ENCODE results near the gene GALNT17. TPM values are rescaled to one million over a fixed set of nuclear protein-coding genes. Genes with fewer than 3 reads are reported as not detected.
"Not testable (repeated sequence)": the region's sequence is repeated elsewhere in the genome, so short reads cannot be mapped to it uniquely, and the experiment has no call there.

The GALNT17 gene
- total RNA-seq, 1 experiment from 2014 or later: not detected

- Histone ChIP-seq H3K27ac (ENCODE audit: low read length) (no peak overlapping the region), H3K36me3 (ENCODE audit: low read depth, low read length) (no peaks in the 10 kb centered on the region), H3K9me3 (ENCODE audit: low read length) (0 out of 2 replicates have a peak, but pooled peaks cover 4% of the 10 kb centered on the region), H4K20me1 (ENCODE audit: low read length) (no peaks in the 10 kb centered on the region), H3F3A (ENCODE audit: low read length, unreplicated experiment) (no peaks in the 10 kb centered on the region), H3K4me2 (ENCODE audit: low read length) (no peak overlapping the region), H3K9ac (ENCODE audit: low read length) (no peak overlapping the region), H3K27me3 (ENCODE audit: low read length) (no peaks in the 10 kb centered on the region), H3K79me2 (ENCODE audit: low read length) (no peaks in the 10 kb centered on the region), H3K4me3 (ENCODE audit: low read length) (no peak overlapping the region), H2AFZ (ENCODE audit: low read length) (no peak overlapping the region), H3K9me2 (replicated peaks; ENCODE audit: low read length) (no peaks in the 10 kb centered on the region), H3K4me1 (ENCODE audit: insufficient read depth, low read length) (no peaks in the 10 kb centered on the region)
- POLR2A ChIA-PET (ENCODE audit: unreplicated experiment): no interaction called here
- no TSS peak for BruUV-seq (replicated peaks)
- CTCF ChIA-PET: no interaction called here
- no peak for DNase-seq
- no peak for ATAC-seq
- TF ChIP-seq, protein P1, sequence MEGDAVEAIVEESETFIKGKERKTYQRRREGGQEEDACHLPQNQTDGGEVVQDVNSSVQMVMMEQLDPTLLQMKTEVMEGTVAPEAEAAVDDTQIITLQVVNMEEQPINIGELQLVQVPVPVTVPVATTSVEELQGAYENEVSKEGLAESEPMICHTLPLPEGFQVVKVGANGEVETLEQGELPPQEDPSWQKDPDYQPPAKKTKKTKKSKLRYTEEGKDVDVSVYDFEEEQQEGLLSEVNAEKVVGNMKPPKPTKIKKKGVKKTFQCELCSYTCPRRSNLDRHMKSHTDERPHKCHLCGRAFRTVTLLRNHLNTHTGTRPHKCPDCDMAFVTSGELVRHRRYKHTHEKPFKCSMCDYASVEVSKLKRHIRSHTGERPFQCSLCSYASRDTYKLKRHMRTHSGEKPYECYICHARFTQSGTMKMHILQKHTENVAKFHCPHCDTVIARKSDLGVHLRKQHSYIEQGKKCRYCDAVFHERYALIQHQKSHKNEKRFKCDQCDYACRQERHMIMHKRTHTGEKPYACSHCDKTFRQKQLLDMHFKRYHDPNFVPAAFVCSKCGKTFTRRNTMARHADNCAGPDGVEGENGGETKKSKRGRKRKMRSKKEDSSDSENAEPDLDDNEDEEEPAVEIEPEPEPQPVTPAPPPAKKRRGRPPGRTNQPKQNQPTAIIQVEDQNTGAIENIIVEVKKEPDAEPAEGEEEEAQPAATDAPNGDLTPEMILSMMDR (conservative IDR thresholded peaks at IDR 0.05; ENCODE audit: low read depth, low read length): no peak
- TF ChIP-seq EZH2 (IDR thresholded peaks at IDR 0.05; ENCODE audit: low read length, unreplicated experiment) (no peak), EZH2phosphoT487 (IDR thresholded peaks at IDR 0.05; ENCODE audit: borderline replicate concordance, low read length) (no peak)
- intact Hi-C loops (cut with micrococcal nuclease): no loop called here
Observed at GRCh38 chr7:71261066-71261465, 129.1 kb downstream of the GALNT17 start.

- BruUV-seq (replicated peaks); ATAC-seq; intact Hi-C loops (cut with micrococcal nuclease): not testable (repeated sequence)
Observed at GRCh38 chr7:71262834-71263233, 130.9 kb downstream of the GALNT17 start.

GRCh38 chr7:71264005-71264404 is 132.1 kb downstream of the GALNT17 start:
- no peak overlapping the region for H3K27ac ChIP-seq (ENCODE audit: low read length)
- H3K9ac ChIP-seq (ENCODE audit: low read length): no peak overlapping the region
- no peaks in the 10 kb centered on the region for H3K27me3 ChIP-seq (ENCODE audit: low read length)
- POLR2A ChIA-PET (ENCODE audit: unreplicated experiment): no interaction called here
- no peak overlapping the region for H3K4me3 ChIP-seq (ENCODE audit: low read length)
- CTCF ChIA-PET: no interaction called here
- ATAC-seq: no peak
- TF ChIP-seq, protein P1 (conservative IDR thresholded peaks at IDR 0.05; ENCODE audit: low read depth, low read length): no peak
- TF ChIP-seq EZH2phosphoT487 (IDR thresholded peaks at IDR 0.05; ENCODE audit: borderline replicate concordance, low read length) (no peak), EZH2 (IDR thresholded peaks at IDR 0.05; ENCODE audit: low read length, unreplicated experiment) (no peak)
- no peaks in the 10 kb centered on the region for H4K20me1 ChIP-seq (ENCODE audit: low read length)
- H3K79me2 ChIP-seq (ENCODE audit: low read length): no peaks in the 10 kb centered on the region
- no peaks in the 10 kb centered on the region for H3K36me3 ChIP-seq (ENCODE audit: low read depth, low read length)
- no peak overlapping the region for H2AFZ ChIP-seq (ENCODE audit: low read length)
- no peaks in the 10 kb centered on the region for H3K9me3 ChIP-seq (ENCODE audit: low read length)
- intact Hi-C loops (cut with micrococcal nuclease): no loop called here
- no peak for DNase-seq
- no TSS peak for BruUV-seq (replicated peaks)
- no peaks in the 10 kb centered on the region for H3K4me1 ChIP-seq (ENCODE audit: insufficient read depth, low read length)
- no peak overlapping the region for H3K4me2 ChIP-seq (ENCODE audit: low read length)
- H3F3A ChIP-seq (ENCODE audit: low read length, unreplicated experiment): no peaks in the 10 kb centered on the region
- no peaks in the 10 kb centered on the region for H3K9me2 ChIP-seq (replicated peaks; ENCODE audit: low read length)

More at GRCh38 chr7:71262834-71263233, 130.9 kb downstream of the GALNT17 start:
- H3K4me2 ChIP-seq (ENCODE audit: low read length); H3K27me3 ChIP-seq (ENCODE audit: low read length); H3K9me3 ChIP-seq (ENCODE audit: low read length); H3K9me2 ChIP-seq (replicated peaks; ENCODE audit: low read length); H3K79me2 ChIP-seq (ENCODE audit: low read length); H2AFZ ChIP-seq (ENCODE audit: low read length); H3K27ac ChIP-seq (ENCODE audit: low read length); DNase-seq; POLR2A ChIA-PET (ENCODE audit: unreplicated experiment); CTCF ChIA-PET; H3K4me3 ChIP-seq (ENCODE audit: low read length); H4K20me1 ChIP-seq (ENCODE audit: low read length); H3K36me3 ChIP-seq (ENCODE audit: low read depth, low read length); H3K4me1 ChIP-seq (ENCODE audit: insufficient read depth, low read length); H3F3A ChIP-seq (ENCODE audit: low read length, unreplicated experiment); H3K9ac ChIP-seq (ENCODE audit: low read length): not testable (repeated sequence)
